Ovary (tissue), 9 donors: Measurements from ENCODE around the gene ANTXR2. TPM values are rescaled to one million over a fixed set of nuclear protein-coding genes. Genes with fewer than 3 reads are reported as not detected.
A peak's percentile ranks its signal among the peaks of the same experiment; 100 is the strongest.

Source experiments
- DNase-seq, 5 donors: peaks; one replicate each; pipeline ENCODE4 v3.0.0-alpha.2; 2019 to 2020
- H3K27ac ChIP-seq, 2 donors: fragments of 200-600 bp; one replicate each; pipeline versions ENCODE4 v1.5.1 to v1.8.0; 2019 to 2022
- H3K27me3 ChIP-seq: fragments of 200-600 bp; one replicate; pipeline ENCODE4 v1.8.0; 2022
- H3K36me3 ChIP-seq: fragments of 200-600 bp; sonication (generic); one replicate; pipeline ENCODE4 v1.5.1; 2019
- H3K4me1 ChIP-seq: one replicate; pipeline ENCODE4 v1.8.1; 2013; ENCODE audit warnings: mild to moderate bottlenecking, moderate library complexity; ENCODE audit not compliant: insufficient read depth
- H3K4me3 ChIP-seq: fragments of 200-600 bp; sonication (generic); one replicate; pipeline ENCODE4 v1.5.1; 2017
- H3K9me3 ChIP-seq, 2 donors: fragments of 200-600 bp in 1 of 2; sonication (generic) in 1 of 2; one replicate each; pipeline versions ENCODE4 v1.5.1 to v1.8.1; 2013 to 2019; ENCODE audit warnings: mild to moderate bottlenecking in 1 of 2, moderate library complexity in 1 of 2
- CTCF ChIP-seq, 3 donors: fragments of 450-650 bp in 2 of 3; fragments of 200-600 bp in 1 of 3; IDR thresholded peaks; one replicate each; pipeline versions ENCODE4 v1.5.1 to v1.8.0; 2016 to 2022; ENCODE audit warnings: antibody characterized with exemption in 3 of 3, mild to moderate bottlenecking in 1 of 3
- EP300 ChIP-seq: sonication (generic); formaldehyde crosslinking; IDR thresholded peaks from one replicate; pipeline ENCODE4 v1.6.1; 2017; ENCODE audit warnings: antibody characterized with exemption
- POLR2A ChIP-seq: fragments of 450-650 bp; IDR thresholded peaks from one replicate; pipeline ENCODE4 v1.6.1; 2017; ENCODE audit warnings: antibody characterized with exemption, mild to moderate bottlenecking, moderate library complexity
- WGBS, 3 donors: extraction: QIAGEN DNeasy Blood & Tissue Kit in 1 of 3; methylation state at CpG; one replicate each; pipeline versions ENCODE4 v1.1.5 to v1.1.7; 2013 to 2017; 5-methylcytosine and 5-hydroxymethylcytosine counted together
- intact Hi-C, 4 donors: fragments of 100-400 bp; cut with DNase I; formaldehyde crosslinking; loops; one replicate each; pipeline versions ENCODE4 v1.11.0 to v1.15.1; 2022 to 2023
- polyA plus RNA-seq, 2 donors: library from polyadenylated mRNA; stranded (reverse); fragments of 200-250 nt in 1 of 2; fragments of 350-450 nt in 1 of 2; fragmentation: Illumina TruSeq in 1 of 2; extraction: RNeasy Lipid Tissue Mini Kit (QIAGEN cat#74804) in 1 of 2; gene quantifications; one replicate each; pipeline ENCODE4 v1.2.3, GENCODE V29; 2013 to 2014
- total RNA-seq, 7 donors: library from RNA; depleted of rRNA in 2 of 7; stranded (reverse); fragments of >200 nt in 2 of 7; fragmentation: NEBNext Ultra II Directional in 3 of 7; extraction: Animal tissue kit (Norgen Biotek cat#: 25700) in 3 of 7; gene quantifications; one replicate each; pipeline versions ENCODE4 v1.1.0 to v1.2.4, GENCODE V29; 2016 to 2023
- donor health status: DM: no; HTN: no; CAD: no; lungs with moderate emphysema.
- donor health status: DM: no; HTN: no; CAD: no.
- donor health status: Bipolar disorder and iron deficiency.
- donor health status: DM: yes; HTN: yes; CAD: no.
- donor health status: DM: no; HTN: no; CAD: no.
- donor health status: DM: yes; HTN: yes; CAD: no.

The ANTXR2 gene
- total and polyA plus RNA-seq, 9 donors = 64.4 to 231 (median 88.7) TPM

DNA sequence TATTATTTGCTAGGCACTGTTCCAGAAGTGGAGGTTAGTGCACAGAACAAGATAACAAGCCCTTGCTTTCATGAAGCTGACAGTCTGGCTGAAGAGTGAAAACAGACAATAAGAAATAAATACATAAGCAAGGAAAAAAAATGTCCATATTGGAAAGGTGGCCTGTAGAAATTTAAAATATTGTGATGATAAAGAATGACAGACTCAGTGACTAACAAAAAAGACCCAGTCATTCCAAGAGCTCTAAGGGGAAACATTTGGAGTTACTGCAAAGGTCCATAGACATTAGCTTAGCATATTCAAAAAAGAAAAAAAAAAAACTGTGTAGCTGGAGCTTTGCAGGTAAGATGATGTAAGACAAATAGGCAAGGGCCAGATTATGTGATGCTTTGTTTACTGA, 1.0 kb upstream of the ANTXR2 start:
- Histone ChIP-seq H3K9me3 (no peaks in the 10 kb centered on the region), H3K27me3 (no peaks in the 10 kb centered on the region), H3K4me1 (peaks cover 4% of the 10 kb centered on the region), H3K4me3 (no peak overlapping the region), H3K27ac (peak overlapping the region in 1 of 2 donors; percentile 96), H3K36me3 (no peaks in the 10 kb centered on the region)
- intact Hi-C loops = loop anchor here in 2 of 4 donors (5.0 to 10.0 kb wide), 2 partner anchors 108 to 111 kb away; no protein-coding TSS in a partner anchor
- no peak for DNase-seq
- TF ChIP-seq POLR2A (no peak), CTCF (IDR thresholded peaks at IDR 0.05) (no peak), EP300 (no peak)

GRCh38 chr4:80073473-80074008, 512 bp upstream of the ANTXR2 start:
- TF ChIP-seq POLR2A (no peak), CTCF (IDR thresholded peaks at IDR 0.05) (no peak), EP300 (no peak)
- Histone ChIP-seq H3K4me3 (peak overlapping the region; percentile 93), H3K36me3 (no peaks in the 10 kb centered on the region), H3K4me1 (peaks cover 4% of the 10 kb centered on the region), H3K27me3 (no peaks in the 10 kb centered on the region), H3K27ac (peak overlapping the region in 1 of 2 donors; percentile 96), H3K9me3 (no peaks in the 10 kb centered on the region)
- no peak for DNase-seq
- intact Hi-C loops = loop anchor here in 2 of 4 donors (5.0 to 10.0 kb wide), 2 partner anchors 109 to 111 kb away; no protein-coding TSS in a partner anchor
- WGBS, 3 donors = 17 to 20% (median 19%) methylated on average over 4 of the region's 4 CpGs

DNA sequence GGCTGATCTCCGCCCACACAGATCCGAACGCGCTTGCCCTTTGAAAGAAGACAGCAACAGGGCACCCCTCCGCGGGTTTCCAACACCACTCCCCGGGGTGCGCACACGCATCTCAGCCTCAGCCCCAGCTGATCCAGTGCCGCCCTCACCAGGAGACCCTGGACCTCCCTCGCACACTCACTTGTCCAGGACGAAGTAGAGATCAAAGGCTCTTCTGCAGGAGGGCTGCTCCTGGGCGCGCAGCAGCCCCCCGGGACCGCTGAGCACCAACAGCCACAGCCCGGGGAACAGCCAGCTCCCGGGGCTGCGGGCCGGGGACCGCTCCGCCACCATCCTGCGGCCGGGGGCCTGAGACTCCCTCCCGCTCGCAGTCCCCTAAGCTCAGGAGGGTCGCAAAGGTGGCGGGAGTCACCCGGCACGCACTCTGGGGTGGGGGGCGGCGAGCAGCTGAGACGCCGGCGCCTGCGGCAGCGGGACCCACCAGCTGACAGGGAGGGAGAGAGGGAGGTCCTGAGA, 743 bp downstream of the ANTXR2 start:
- peak overlapping the region; percentile 93 for H3K4me3 ChIP-seq
- H3K27me3 ChIP-seq = no peaks in the 10 kb centered on the region
- peak overlapping the region; percentile 84 to 96 for H3K27ac ChIP-seq
- TF ChIP-seq POLR2A = no peak
- no peak for TF ChIP-seq CTCF (IDR thresholded peaks at IDR 0.05)
- no peak for TF ChIP-seq EP300
- H3K36me3 ChIP-seq = no peaks in the 10 kb centered on the region
- peak; percentile 62 to 79 (median 66) for DNase-seq
- intact Hi-C loops = loop anchor here in 2 of 4 donors (5.0 to 10.0 kb wide), 2 partner anchors 110 to 113 kb away; no protein-coding TSS in a partner anchor
- 0% methylated on average over 23 to 37 of the region's 37 CpGs for WGBS, 3 donors
- no peaks in the 10 kb centered on the region for H3K9me3 ChIP-seq
- peaks cover 4% of the 10 kb centered on the region for H3K4me1 ChIP-seq

DNA sequence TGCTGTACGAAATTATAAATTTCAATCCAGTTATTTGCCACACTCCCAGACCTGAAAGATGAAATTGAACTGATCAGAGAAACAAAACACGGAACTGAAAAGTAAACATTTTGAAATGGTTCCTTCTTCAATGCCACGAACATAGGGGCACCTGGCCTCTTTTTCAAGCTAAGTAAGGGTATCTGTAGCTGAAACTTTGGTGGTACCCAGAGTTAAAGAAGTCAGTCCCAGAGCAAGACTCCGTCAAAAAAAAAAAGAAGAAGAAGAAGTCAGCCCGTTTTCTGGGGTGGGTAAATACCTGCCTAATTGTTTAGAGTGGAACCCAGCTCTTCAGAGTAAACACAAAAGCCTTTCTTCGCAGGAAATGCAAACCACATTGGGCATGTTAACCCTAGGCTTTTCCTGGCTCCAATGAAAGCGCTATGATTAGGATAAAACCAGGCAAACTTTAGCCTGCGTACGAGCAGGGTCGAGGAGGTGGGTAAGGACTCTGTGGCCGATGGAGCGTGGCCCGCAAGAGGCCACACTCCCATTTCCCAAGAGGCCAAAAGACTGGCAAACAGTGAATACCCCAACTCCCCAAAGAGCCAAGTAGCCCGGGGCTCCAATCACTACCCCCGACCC, 1.3 kb downstream of the ANTXR2 start:
- no peak for TF ChIP-seq EP300
- TF ChIP-seq POLR2A = no peak
- TF ChIP-seq CTCF (IDR thresholded peaks at IDR 0.05) = no peak
- WGBS, 3 donors = 1 to 5% (median 3%) methylated on average over 13 to 15 of the region's 15 CpGs
- Histone ChIP-seq H3K27ac (peak overlapping the region; percentile 84 to 96), H3K4me1 (peaks cover 4% of the 10 kb centered on the region), H3K9me3 (no peaks in the 10 kb centered on the region), H3K36me3 (no peaks in the 10 kb centered on the region), H3K4me3 (peak overlapping the region; percentile 93), H3K27me3 (no peaks in the 10 kb centered on the region)
- no peak for DNase-seq
- intact Hi-C loops = loop anchor here in 2 of 4 donors (5.0 to 10.0 kb wide), 2 partner anchors 111 to 113 kb away; no protein-coding TSS in a partner anchor
